Measurements from ENCODE around the gene GRIA4.

- TF ChIP-seq CTCF (IDR thresholded peaks at IDR 0.05) (no peak), POLR2A (IDR thresholded peaks at IDR 0.05) (no peak), POLR2AphosphoS5 (IDR thresholded peaks at IDR 0.05) (no peak)
Measured at GRCh38 chr11:105857728-105858127, 247.9 kb downstream of the GRIA4 start.

Data from sigmoid colon (tissue), 4 donors.